CD14-positive monocyte (primary cell): ENCODE measurements around the gene LMX1B. TPM values are rescaled to one million over a fixed set of nuclear protein-coding genes. Genes with fewer than 3 reads are reported as not detected.

Experiments
- DNase-seq, 3 donors: peaks; one replicate each; pipeline ENCODE4 v3.0.0-alpha.2; 2011 to 2022
- H2AFZ ChIP-seq: 2 replicates; pipeline ENCODE4 v1.6.0; 2012; ENCODE audit warnings: mild to moderate bottlenecking, low read depth, low read length, inconsistent platforms; ENCODE audit not compliant: insufficient read depth, poor library complexity, severe bottlenecking
- H3K27ac ChIP-seq, 2 donors: 1 replicate in 1 of 2; 2 replicates in 1 of 2; pipeline ENCODE4 v1.5.1; 2012 to 2013; ENCODE audit warnings: low read length in 2 of 2, control low read depth in 1 of 2, inconsistent platforms in 1 of 2, low read depth in 1 of 2, mild to moderate bottlenecking in 1 of 2
- H3K27me3 ChIP-seq, 2 donors: one replicate each; pipeline versions ENCODE4 v1.6.0 to v1.6.1; 2011 to 2013; ENCODE audit warnings: low read length in 2 of 2; ENCODE audit not compliant: control insufficient read depth in 2 of 2, insufficient read depth in 2 of 2
- H3K36me3 ChIP-seq, 2 donors: replicated peaks in 1 of 2; 1 replicate in 1 of 2; 2 replicates in 1 of 2; pipeline versions ENCODE4 v1.5.1 to v1.6.1; 2012 to 2013; ENCODE audit warnings: low read length in 2 of 2, control low read depth in 1 of 2, inconsistent platforms in 1 of 2, mild to moderate bottlenecking in 1 of 2; ENCODE audit not compliant: insufficient read depth in 2 of 2, control insufficient read depth in 1 of 2
- H3K4me1 ChIP-seq, 2 donors: 1 replicate in 1 of 2; 2 replicates in 1 of 2; pipeline versions ENCODE4 v1.5.1 to v1.6.1; 2012 to 2013; ENCODE audit warnings: low read length in 2 of 2, control low read depth in 1 of 2, inconsistent platforms in 1 of 2, mild to moderate bottlenecking in 1 of 2, moderate library complexity in 1 of 2; ENCODE audit not compliant: insufficient read depth in 2 of 2, control insufficient read depth in 1 of 2
- H3K4me2 ChIP-seq: replicated peaks from 2 replicates; pipeline ENCODE3; 2012; ENCODE audit warnings: low read length, moderate library complexity, mild to moderate bottlenecking; ENCODE audit not compliant: poor library complexity, severe bottlenecking; ENCODE audit errors: extremely low read depth
- H3K4me3 ChIP-seq, 3 experiments: fragments of 200-600 bp in 1 of 3; sonication (generic) in 1 of 3; replicated peaks in 1 of 3; 1 replicate in 2 of 3; 2 replicates in 1 of 3; pipeline ENCODE4 v1.5.1; 2011 to 2013; ENCODE audit warnings: low read length in 3 of 3, mild to moderate bottlenecking in 3 of 3, control low read depth in 2 of 3, low read depth in 2 of 3, inconsistent platforms in 1 of 3, moderate library complexity in 1 of 3
- H3K79me2 ChIP-seq: 2 replicates; pipeline ENCODE4 v1.6.0; 2012; ENCODE audit warnings: mild to moderate bottlenecking, control low read depth, inconsistent platforms, low read length, moderate library complexity; ENCODE audit not compliant: insufficient read depth
- H3K9ac ChIP-seq: 2 replicates; pipeline ENCODE4 v1.6.0; 2017; ENCODE audit warnings: low read length, mild to moderate bottlenecking; ENCODE audit not compliant: insufficient read depth, poor library complexity, severe bottlenecking
- H3K9me3 ChIP-seq, 2 donors: replicated peaks in 1 of 2; 1 replicate in 1 of 2; 2 replicates in 1 of 2; pipeline versions ENCODE4 v1.5.1 to v1.6.1; 2012 to 2013; ENCODE audit warnings: low read length in 2 of 2, control low read depth in 1 of 2; ENCODE audit not compliant: control insufficient read depth in 1 of 2, insufficient read depth in 1 of 2
- H4K20me1 ChIP-seq: 2 replicates; pipeline ENCODE4 v1.6.0; 2012; ENCODE audit warnings: mild to moderate bottlenecking, low read length, control low read depth, moderate library complexity; ENCODE audit not compliant: insufficient read depth
- H3K27ac Mint-ChIP-seq, 7 donors: one replicate each; pipeline ENCODE4 v1.8.0; 2020; ENCODE audit warnings: mild to moderate bottlenecking in 7 of 7, mixed read lengths in 7 of 7, moderate library complexity in 6 of 7, inconsistent platforms in 2 of 7
- H3K27me3 Mint-ChIP-seq, 3 donors: one replicate each; pipeline ENCODE4 v1.8.0; 2021 to 2022; ENCODE audit warnings: low read depth in 3 of 3, mild to moderate bottlenecking in 3 of 3, mixed read lengths in 3 of 3, moderate library complexity in 3 of 3, inconsistent platforms in 1 of 3
- H3K36me3 Mint-ChIP-seq, 2 donors: one replicate each; pipeline ENCODE4 v1.8.0; 2020; ENCODE audit warnings: mixed read lengths in 2 of 2, inconsistent platforms in 1 of 2, mild to moderate bottlenecking in 1 of 2
- H3K4me1 Mint-ChIP-seq: one replicate; pipeline ENCODE4 v1.8.0; 2020; ENCODE audit warnings: mild to moderate bottlenecking, mixed read lengths
- H3K4me3 Mint-ChIP-seq, 2 donors: one replicate each; pipeline ENCODE4 v1.8.0; 2020; ENCODE audit warnings: mild to moderate bottlenecking in 2 of 2, mixed read lengths in 2 of 2, moderate library complexity in 1 of 2
- H3K9me3 Mint-ChIP-seq, 7 donors: one replicate each; pipeline ENCODE4 v1.8.0; 2020 to 2022; ENCODE audit warnings: mixed read lengths in 7 of 7, mild to moderate bottlenecking in 6 of 7, moderate library complexity in 6 of 7, inconsistent platforms in 2 of 7
- WGBS: methylation state at CpG from one replicate; pipeline ENCODE4 v1.1.5; 2013; ENCODE audit warnings: missing lambda C conversion rate; ENCODE audit not compliant: insufficient coverage; 5-methylcytosine and 5-hydroxymethylcytosine counted together
- intact Hi-C, 2 donors: fragments of 100-400 bp; cut with micrococcal nuclease; formaldehyde crosslinking; loops; one replicate each; pipeline versions ENCODE4 v1.15.0 to v1.15.1; 2023
- polyA plus RNA-seq, 3 donors: library from polyadenylated mRNA; depleted of rRNA in 1 of 3; unstranded in 2 of 3; stranded (reverse) in 1 of 3; fragments of 300-500 nt in 2 of 3; fragments of >200 nt in 1 of 3; fragmentation: Illumina TruSeq in 2 of 3; gene quantifications; 1 replicate in 2 of 3; 2 replicates in 1 of 3; pipeline ENCODE4 v1.2.3, GENCODE V29; 2012 to 2021
- TF ChIP-seq, protein P1 (sequence below): fragments of 200-600 bp; IDR thresholded peaks from one replicate; pipeline ENCODE4 v1.8.0; 2022; ENCODE audit warnings: antibody characterized with exemption, mild to moderate bottlenecking

LMX1B gene
- polyA plus RNA-seq, 3 donors = not detected

DNA sequence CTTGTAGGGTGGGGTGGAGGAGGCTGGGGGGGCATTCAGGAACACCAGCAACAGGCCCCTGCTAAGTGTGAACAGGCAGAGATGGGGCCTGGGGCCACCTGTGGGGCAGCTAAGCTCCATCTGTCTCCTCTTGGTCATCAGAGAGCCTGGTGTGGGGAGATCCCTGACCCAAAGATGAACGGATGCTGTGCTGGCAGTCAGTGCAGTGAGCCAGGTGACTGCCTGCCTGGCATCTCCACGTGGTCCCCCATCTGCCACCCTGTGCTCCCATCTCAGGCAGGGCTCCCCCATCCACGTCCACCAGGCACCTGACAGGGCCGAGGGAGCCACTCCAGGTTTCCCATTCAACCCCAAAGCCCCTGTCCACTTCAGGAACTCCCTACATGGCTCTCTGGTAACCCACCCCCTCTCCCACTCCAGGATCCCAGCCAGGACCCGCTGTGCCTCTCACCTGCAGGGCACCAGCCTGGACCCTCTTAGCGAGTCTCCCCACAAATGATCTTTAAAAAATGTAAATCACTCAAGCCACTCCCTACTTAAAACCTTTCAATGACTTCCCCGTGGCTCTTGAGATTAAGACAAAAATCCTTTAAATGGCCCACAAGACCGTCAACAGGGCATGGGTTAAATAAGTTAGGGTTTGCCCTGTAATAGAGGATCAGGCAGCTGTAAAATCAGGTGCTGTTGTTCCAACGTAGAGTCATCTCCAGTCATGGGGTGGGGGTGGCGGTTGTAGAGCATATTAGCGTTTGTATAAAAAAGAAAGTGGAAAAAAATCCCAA is 60.8 kb downstream of the LMX1B start:
- Histone ChIP-seq H3K4me1 (no peaks in the 10 kb centered on the region), H3K9ac (no peak overlapping the region), H3K9me3 (peaks cover 5 to 33% of the 10 kb centered on the region in 2 donors), H3K4me2 (no peak overlapping the region), H4K20me1 (no peaks in the 10 kb centered on the region), H3K4me3 (no peak overlapping the region), H2AFZ (no peak overlapping the region), H3K79me2 (no peaks in the 10 kb centered on the region), H3K27me3 (peaks cover 42 to 89% of the 10 kb centered on the region in 2 donors), H3K36me3 (no peaks in the 10 kb centered on the region), H3K27ac (no peak overlapping the region)
- Mint-ChIP-seq H3K4me3 (peak overlapping the region in 1 of 2 donors; percentile 70), H3K4me1 (no peaks in the 10 kb centered on the region), H3K27me3 (peaks cover 75 to 90% (median 83%) of the 10 kb centered on the region in 3 donors), H3K36me3 (peaks cover 0 to 2% of the 10 kb centered on the region in 2 donors), H3K27ac (no peak overlapping the region), H3K9me3 (peaks cover 0 to 13% (median 4%) of the 10 kb centered on the region in 7 donors)
- WGBS = 21% methylated on average over 5 of the region's 11 CpGs
- intact Hi-C loops = no loop called here
- DNase-seq = no peak
- TF ChIP-seq, protein P1, sequence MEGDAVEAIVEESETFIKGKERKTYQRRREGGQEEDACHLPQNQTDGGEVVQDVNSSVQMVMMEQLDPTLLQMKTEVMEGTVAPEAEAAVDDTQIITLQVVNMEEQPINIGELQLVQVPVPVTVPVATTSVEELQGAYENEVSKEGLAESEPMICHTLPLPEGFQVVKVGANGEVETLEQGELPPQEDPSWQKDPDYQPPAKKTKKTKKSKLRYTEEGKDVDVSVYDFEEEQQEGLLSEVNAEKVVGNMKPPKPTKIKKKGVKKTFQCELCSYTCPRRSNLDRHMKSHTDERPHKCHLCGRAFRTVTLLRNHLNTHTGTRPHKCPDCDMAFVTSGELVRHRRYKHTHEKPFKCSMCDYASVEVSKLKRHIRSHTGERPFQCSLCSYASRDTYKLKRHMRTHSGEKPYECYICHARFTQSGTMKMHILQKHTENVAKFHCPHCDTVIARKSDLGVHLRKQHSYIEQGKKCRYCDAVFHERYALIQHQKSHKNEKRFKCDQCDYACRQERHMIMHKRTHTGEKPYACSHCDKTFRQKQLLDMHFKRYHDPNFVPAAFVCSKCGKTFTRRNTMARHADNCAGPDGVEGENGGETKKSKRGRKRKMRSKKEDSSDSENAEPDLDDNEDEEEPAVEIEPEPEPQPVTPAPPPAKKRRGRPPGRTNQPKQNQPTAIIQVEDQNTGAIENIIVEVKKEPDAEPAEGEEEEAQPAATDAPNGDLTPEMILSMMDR = no peak

GRCh38 chr9:126675147-126675467 is 61.4 kb downstream of the LMX1B start:
- Histone ChIP-seq H3K4me1 (no peaks in the 10 kb centered on the region), H3K36me3 (no peaks in the 10 kb centered on the region), H3K27me3 (peaks cover 42 to 89% of the 10 kb centered on the region in 2 donors), H3K4me2 (no peak overlapping the region), H2AFZ (no peak overlapping the region), H3K27ac (no peak overlapping the region), H4K20me1 (no peaks in the 10 kb centered on the region), H3K79me2 (no peaks in the 10 kb centered on the region), H3K9me3 (peaks cover 5 to 33% of the 10 kb centered on the region in 2 donors), H3K9ac (no peak overlapping the region), H3K4me3 (no peak overlapping the region)
- DNase-seq = no peak
- peaks cover 0 to 2% of the 10 kb centered on the region in 2 donors for H3K36me3 Mint-ChIP-seq
- no peaks in the 10 kb centered on the region for H3K4me1 Mint-ChIP-seq
- intact Hi-C loops = no loop called here
- H3K27ac Mint-ChIP-seq = no peak overlapping the region
- peaks cover 77 to 96% (median 88%) of the 10 kb centered on the region in 3 donors for H3K27me3 Mint-ChIP-seq
- H3K9me3 Mint-ChIP-seq = peaks cover 0 to 13% (median 4%) of the 10 kb centered on the region in 7 donors
- no CpG with 5 or more reads among the region's 8 CpGs for WGBS
- H3K4me3 Mint-ChIP-seq = peak overlapping the region in 1 of 2 donors; percentile 70
- TF ChIP-seq, protein P1 = no peak
